Measurements from ENCODE around the gene TSPYL2.

- TF ChIP-seq EP300 (IDR thresholded peaks at IDR 0.05; ENCODE audit: low read depth), result no peak
- peak; percentile 68 to 82 (median 78) for TF ChIP-seq CTCF (IDR thresholded peaks at IDR 0.05)
- no peak for TF ChIP-seq POLR2A (IDR thresholded peaks at IDR 0.05)
- TF ChIP-seq POLR2AphosphoS5 (IDR thresholded peaks at IDR 0.05), result peak in 2 of 3 donors; percentile 16 to 37
These were observed 7.2 kb downstream of the TSPYL2 start for GRCh38 chrX:53089224-53089842.

All from transverse colon (tissue), 4 donors.